Measurements from ENCODE around the gene STXBP6.

GRCh38 chr14:24844011-24844410, 205.9 kb downstream of the STXBP6 start:
- no peak for TF ChIP-seq POLR2AphosphoS5 (IDR thresholded peaks at IDR 0.05; ENCODE audit: low read depth, low read length)
- no peak for TF ChIP-seq SIN3A (IDR thresholded peaks at IDR 0.05; ENCODE audit: borderline replicate concordance, insufficient read depth, low read length)
- TF ChIP-seq TAF1 (IDR thresholded peaks at IDR 0.05; ENCODE audit: borderline replicate concordance, insufficient read depth, low read length), result no peak
- no peak for TF ChIP-seq REST (IDR thresholded peaks at IDR 0.05; ENCODE audit: insufficient read depth in 1 of 2, low read depth in 2 of 2, low read length in 2 of 2)
